Mesenchymal stem cell (in vitro differentiated cells and primary cell): ENCODE measurements around the gene ASIC2.

Experiments used
- DNase-seq: peaks from one replicate; pipeline ENCODE4 v3.0.0-alpha.2; 2013
- H2AFZ ChIP-seq: one replicate; pipeline ENCODE4 v1.6.1; 2013; ENCODE audit warnings: low read depth, mild to moderate bottlenecking, control low read depth, inconsistent platforms, low read length, moderate library complexity
- H2AK5ac ChIP-seq: 2 replicates; pipeline ENCODE4 v1.6.1; 2013; ENCODE audit warnings: low read length, moderate library complexity, mild to moderate bottlenecking, inconsistent platforms; ENCODE audit not compliant: severe bottlenecking
- H2BK120ac ChIP-seq: one replicate; pipeline ENCODE4 v1.6.1; 2013; ENCODE audit warnings: low read depth, mild to moderate bottlenecking, inconsistent platforms, low read length, moderate library complexity
- H2BK12ac ChIP-seq, 2 experiments: one replicate each; pipeline ENCODE4 v1.6.1; 2013; ENCODE audit warnings: inconsistent platforms in 2 of 2, low read length in 2 of 2, mild to moderate bottlenecking in 2 of 2, moderate library complexity in 2 of 2, control low read depth in 1 of 2
- H2BK15ac ChIP-seq: one replicate; pipeline ENCODE4 v1.6.1; 2013; ENCODE audit warnings: mild to moderate bottlenecking, low read depth, inconsistent platforms; ENCODE audit not compliant: poor library complexity, severe bottlenecking
- H2BK5ac ChIP-seq: 2 replicates; pipeline ENCODE4 v1.6.1; 2013; ENCODE audit warnings: low read depth, mild to moderate bottlenecking, low read length, control low read depth, inconsistent platforms; ENCODE audit not compliant: poor library complexity, severe bottlenecking
- H3K14ac ChIP-seq, 2 experiments: one replicate each; pipeline ENCODE4 v1.6.1; 2013; ENCODE audit warnings: inconsistent platforms in 2 of 2, low read length in 2 of 2, control low read depth in 1 of 2, mild to moderate bottlenecking in 1 of 2, moderate library complexity in 1 of 2
- H3K18ac ChIP-seq, 2 experiments: one replicate each; pipeline ENCODE4 v1.6.1; 2013; ENCODE audit warnings: inconsistent platforms in 2 of 2, low read length in 2 of 2, control low read depth in 1 of 2, low read depth in 1 of 2, mild to moderate bottlenecking in 1 of 2
- H3K23ac ChIP-seq, 2 experiments: one replicate each; pipeline ENCODE4 v1.6.1; 2013; ENCODE audit warnings: inconsistent platforms in 2 of 2, low read length in 2 of 2, mild to moderate bottlenecking in 2 of 2, moderate library complexity in 2 of 2, control low read depth in 1 of 2
- H3K27ac ChIP-seq: 2 replicates; pipeline ENCODE4 v1.5.1; 2013; ENCODE audit warnings: mild to moderate bottlenecking, moderate library complexity, low read length, control low read depth, inconsistent platforms; ENCODE audit not compliant: poor library complexity, severe bottlenecking
- H3K27me3 ChIP-seq, 2 experiments: 2 replicates each; pipeline versions ENCODE4 v1.6.1 to v1.7.0; 2013; ENCODE audit warnings: low read length in 2 of 2, mild to moderate bottlenecking in 2 of 2, moderate library complexity in 2 of 2, control low read depth in 1 of 2, inconsistent platforms in 1 of 2; ENCODE audit not compliant: control insufficient read depth in 1 of 2, insufficient read depth in 1 of 2
- H3K36me3 ChIP-seq, 2 experiments: 2 replicates each; pipeline versions ENCODE4 v1.6.1 to v1.7.0; 2013; ENCODE audit warnings: low read length in 2 of 2, control low read depth in 1 of 2, inconsistent platforms in 1 of 2, low read depth in 1 of 2, mild to moderate bottlenecking in 1 of 2; ENCODE audit not compliant: insufficient read depth in 2 of 2, control insufficient read depth in 1 of 2
- H3K4ac ChIP-seq, 2 experiments: one replicate each; pipeline ENCODE4 v1.6.1; 2013; ENCODE audit warnings: inconsistent platforms in 2 of 2, low read length in 2 of 2, mild to moderate bottlenecking in 2 of 2, moderate library complexity in 2 of 2, control low read depth in 1 of 2, low read depth in 1 of 2
- H3K4me1 ChIP-seq: 2 replicates; pipeline ENCODE4 v1.6.1; 2013; ENCODE audit warnings: low read depth, low read length, control low read depth; ENCODE audit not compliant: control insufficient read depth, insufficient read depth
- H3K4me2 ChIP-seq: 2 replicates; pipeline ENCODE4 v1.6.1; 2013; ENCODE audit warnings: low read length, mild to moderate bottlenecking, inconsistent platforms; ENCODE audit not compliant: poor library complexity, severe bottlenecking
- H3K4me3 ChIP-seq, 2 experiments: 2 replicates each; pipeline versions ENCODE4 v1.5.1 to v1.7.0; 2013; ENCODE audit warnings: low read length in 2 of 2, mild to moderate bottlenecking in 2 of 2, control low read depth in 1 of 2, low read depth in 1 of 2; ENCODE audit not compliant: insufficient read depth in 1 of 2
- H3K79me1 ChIP-seq: replicated peaks from 2 replicates; pipeline ENCODE4 v1.6.1; 2013; ENCODE audit warnings: mild to moderate bottlenecking, control low read depth, low read length, inconsistent platforms; ENCODE audit not compliant: poor library complexity, severe bottlenecking
- H3K9ac ChIP-seq: 2 replicates; pipeline ENCODE4 v1.7.0; 2013; ENCODE audit warnings: mild to moderate bottlenecking, low read length, moderate library complexity
- H3K9me3 ChIP-seq: 2 replicates; pipeline ENCODE4 v1.7.0; 2013; ENCODE audit warnings: mild to moderate bottlenecking, low read length; ENCODE audit not compliant: control insufficient read depth
- H4K8ac ChIP-seq: one replicate; pipeline ENCODE4 v1.6.1; 2013; ENCODE audit warnings: inconsistent platforms, mild to moderate bottlenecking, low read length, moderate library complexity
- H4K91ac ChIP-seq: one replicate; pipeline ENCODE4 v1.6.1; 2013; ENCODE audit warnings: mild to moderate bottlenecking, low read length, inconsistent platforms
- WGBS: methylation state at CpG from one replicate; pipeline ENCODE4 v1.1.7; 2013; ENCODE audit warnings: mixed read lengths; 5-methylcytosine and 5-hydroxymethylcytosine counted together

ASIC2 gene

DNA sequence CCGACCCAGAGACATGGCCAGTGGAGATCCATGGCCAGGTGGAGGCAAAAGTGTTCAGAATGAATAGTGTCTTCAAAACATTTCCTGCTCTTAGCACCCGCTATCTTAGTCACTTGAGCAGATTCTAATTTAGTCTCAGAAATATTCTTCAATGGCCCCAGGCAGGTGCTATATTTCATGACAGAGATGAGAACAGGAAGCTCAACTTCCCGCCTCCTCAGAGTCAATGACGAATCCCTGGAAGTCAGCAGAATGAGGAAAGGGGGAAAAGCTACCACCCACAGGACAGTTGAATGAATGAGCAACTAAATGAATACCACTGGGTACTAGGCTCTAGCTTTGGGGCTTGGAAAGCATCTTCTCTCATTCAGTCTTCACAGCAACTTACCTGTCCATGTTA lies 147.2 kb downstream of the ASIC2 start:
- no peak for DNase-seq
- H3K4me2 ChIP-seq = no peak overlapping the region
- H4K91ac ChIP-seq = no peak overlapping the region
- H2BK15ac ChIP-seq = no peak overlapping the region
- no peaks in the 10 kb centered on the region for H3K36me3 ChIP-seq
- H2AK5ac ChIP-seq = no peak overlapping the region
- no peak overlapping the region for H4K8ac ChIP-seq
- no peak overlapping the region for H3K9ac ChIP-seq
- H3K4me3 ChIP-seq = no peak overlapping the region
- peaks cover 0 to 29% of the 10 kb centered on the region in 2 experiments for H3K27me3 ChIP-seq
- H2AFZ ChIP-seq = no peak overlapping the region
- H3K4me1 ChIP-seq = no peaks in the 10 kb centered on the region
- H2BK12ac ChIP-seq = no peak overlapping the region
- H3K23ac ChIP-seq = no peak overlapping the region
- H3K4ac ChIP-seq = no peak overlapping the region
- no peak overlapping the region for H3K14ac ChIP-seq
- no peak overlapping the region for H2BK120ac ChIP-seq
- H3K79me1 ChIP-seq = no peaks in the 10 kb centered on the region
- H2BK5ac ChIP-seq = no peak overlapping the region
- no peak overlapping the region for H3K18ac ChIP-seq
- WGBS = 78% methylated on average over 3 of the region's 4 CpGs
- no peak overlapping the region for H3K27ac ChIP-seq
- no peaks in the 10 kb centered on the region for H3K9me3 ChIP-seq

DNA sequence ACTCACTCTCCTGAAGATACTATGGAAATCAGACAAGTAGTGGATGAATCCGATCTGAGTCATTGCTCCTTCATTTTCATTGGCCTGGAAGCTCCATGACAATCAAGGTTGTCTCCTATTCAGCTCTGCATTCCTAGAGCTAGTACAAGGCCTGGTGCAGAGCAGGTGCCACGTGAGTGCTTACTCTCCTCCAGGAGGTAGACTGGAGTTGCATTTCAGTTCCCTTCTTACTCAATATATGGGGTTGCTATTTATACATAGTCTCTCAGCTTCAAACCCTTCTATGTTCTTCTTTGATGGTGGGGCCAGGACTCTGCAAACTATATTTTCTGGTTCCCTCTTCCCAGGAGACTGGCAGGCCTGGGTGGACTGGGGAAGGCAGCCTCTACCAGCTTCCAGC lies 148.3 kb downstream of the ASIC2 start:
- H3K27me3 ChIP-seq = peaks cover 0 to 37% of the 10 kb centered on the region in 2 experiments
- 44% methylated on average over 2 of the region's 2 CpGs for WGBS
- H2AK5ac ChIP-seq = no peak overlapping the region
- no peak overlapping the region for H2BK15ac ChIP-seq
- H3K79me1 ChIP-seq = no peaks in the 10 kb centered on the region
- H2AFZ ChIP-seq = no peak overlapping the region
- no peak overlapping the region for H4K91ac ChIP-seq
- no peak for DNase-seq
- no peak overlapping the region for H4K8ac ChIP-seq
- no peak overlapping the region for H3K9ac ChIP-seq
- no peaks in the 10 kb centered on the region for H3K9me3 ChIP-seq
- H3K4me1 ChIP-seq = peaks cover 3% of the 10 kb centered on the region
- H3K4me3 ChIP-seq = no peak overlapping the region
- H3K4me2 ChIP-seq = no peak overlapping the region
- H3K36me3 ChIP-seq = no peaks in the 10 kb centered on the region
- no peak overlapping the region for H2BK120ac ChIP-seq
- H2BK5ac ChIP-seq = no peak overlapping the region
- H3K14ac ChIP-seq = no peak overlapping the region
- no peak overlapping the region for H3K4ac ChIP-seq
- H3K18ac ChIP-seq = no peak overlapping the region
- H3K27ac ChIP-seq = no peak overlapping the region
- no peak overlapping the region for H2BK12ac ChIP-seq
- no peak overlapping the region for H3K23ac ChIP-seq

DNA sequence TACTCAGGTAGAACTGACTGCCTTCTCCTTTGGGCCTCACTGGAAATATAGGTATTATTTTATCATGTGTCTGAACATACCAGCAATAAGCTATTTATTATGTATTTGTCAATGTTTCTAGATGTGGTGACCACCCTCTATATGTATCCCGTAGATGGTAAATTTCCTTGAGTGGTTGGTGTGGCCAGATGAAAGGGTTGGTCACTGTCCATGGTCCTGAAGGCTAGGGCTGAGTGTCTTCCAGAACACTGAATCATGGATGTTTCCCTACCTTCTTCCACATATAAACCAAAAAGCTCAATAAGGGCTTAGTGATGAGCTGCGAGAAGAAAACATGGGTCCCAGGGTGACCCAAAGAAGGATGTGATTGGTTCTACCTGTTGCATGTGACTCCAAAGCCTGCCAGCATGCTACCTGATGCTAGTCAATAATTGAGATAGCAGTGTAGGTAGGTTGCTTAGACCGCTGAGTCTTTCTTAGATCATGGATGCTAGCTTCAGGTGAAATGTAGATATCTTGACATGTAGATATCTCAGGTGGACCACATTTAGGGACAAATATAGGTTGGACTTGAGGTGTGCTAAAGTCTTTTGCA lies 150.3 kb downstream of the ASIC2 start:
- no peak overlapping the region for H3K14ac ChIP-seq
- H3K9me3 ChIP-seq = no peaks in the 10 kb centered on the region
- DNase-seq = peak; percentile 37
- no peak overlapping the region for H2BK15ac ChIP-seq
- no peak overlapping the region for H4K91ac ChIP-seq
- H3K23ac ChIP-seq = no peak overlapping the region
- H2BK12ac ChIP-seq = no peak overlapping the region
- H2BK5ac ChIP-seq = no peak overlapping the region
- H2AFZ ChIP-seq = no peak overlapping the region
- H3K36me3 ChIP-seq = no peaks in the 10 kb centered on the region
- H3K18ac ChIP-seq = no peak overlapping the region
- H2BK120ac ChIP-seq = no peak overlapping the region
- no peak overlapping the region for H3K4me2 ChIP-seq
- H3K9ac ChIP-seq = no peak overlapping the region
- peaks cover 0 to 47% of the 10 kb centered on the region in 2 experiments for H3K27me3 ChIP-seq
- H4K8ac ChIP-seq = no peak overlapping the region
- no peak overlapping the region for H3K4ac ChIP-seq
- H2AK5ac ChIP-seq = no peak overlapping the region
- peaks cover 3% of the 10 kb centered on the region for H3K4me1 ChIP-seq
- no peak overlapping the region for H3K4me3 ChIP-seq
- no peaks in the 10 kb centered on the region for H3K79me1 ChIP-seq
- WGBS = 77% methylated on average over 2 of the region's 3 CpGs
- H3K27ac ChIP-seq = no peak overlapping the region

DNA sequence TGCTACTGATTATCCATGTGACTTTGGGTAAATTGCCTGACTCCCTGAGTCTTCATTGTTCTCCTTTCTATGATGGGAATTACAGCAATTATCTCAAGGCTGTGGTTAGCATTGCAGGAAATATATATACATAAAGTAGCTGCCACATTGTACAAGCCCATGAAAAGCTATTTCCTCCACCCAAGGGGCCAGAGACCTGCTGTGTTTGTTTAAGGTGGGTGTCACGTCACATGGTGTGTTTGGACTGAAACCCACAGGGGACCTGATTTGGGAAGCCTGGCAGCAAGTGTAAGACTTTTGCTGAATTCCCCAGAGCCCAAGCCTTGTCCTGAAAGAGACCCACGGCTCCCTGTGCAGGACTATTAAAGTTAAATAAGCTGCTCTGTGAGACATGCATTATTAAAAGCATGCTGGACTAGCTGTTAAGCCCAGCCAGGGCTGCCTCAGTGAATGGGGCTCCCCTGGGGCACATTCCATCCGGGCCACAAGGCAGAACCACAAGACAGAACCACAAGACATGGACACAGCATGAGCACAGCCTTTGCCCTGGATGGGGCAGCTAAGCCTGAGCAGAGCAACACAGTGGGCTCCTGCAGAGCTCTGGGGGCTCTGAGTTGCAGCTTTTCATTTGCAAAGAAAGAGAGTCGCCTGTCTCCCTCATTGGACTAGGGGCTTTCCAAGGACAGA lies 152.5 kb downstream of the ASIC2 start:
- Histone ChIP-seq H3K36me3 (no peaks in the 10 kb centered on the region), H2BK120ac (no peak overlapping the region), H3K23ac (no peak overlapping the region), H3K9me3 (no peaks in the 10 kb centered on the region), H3K9ac (no peak overlapping the region), H4K8ac (no peak overlapping the region), H3K4me3 (no peak overlapping the region), H3K4me2 (no peak overlapping the region), H4K91ac (no peak overlapping the region), H2BK12ac (no peak overlapping the region), H3K4ac (no peak overlapping the region), H3K79me1 (no peaks in the 10 kb centered on the region), H3K18ac (no peak overlapping the region), H3K4me1 (peaks cover 3% of the 10 kb centered on the region), H3K14ac (no peak overlapping the region), H3K27me3 (peaks cover 3 to 59% of the 10 kb centered on the region in 2 experiments), H2AK5ac (no peak overlapping the region), H3K27ac (no peak overlapping the region), H2AFZ (no peak overlapping the region), H2BK5ac (no peak overlapping the region), H2BK15ac (no peak overlapping the region)
- 41% methylated on average over 4 of the region's 4 CpGs for WGBS
- no peak for DNase-seq
